Activated CD8-positive, alpha-beta memory T cell treated with anti-CD3 and anti-CD28 coated beads, Interleukin-2, amount 50 U/mL, for 1 hour (primary cell): ENCODE measurements around the gene LKAAEAR1.

ENCODE experiments used
- DNase-seq: peaks from one replicate; pipeline ENCODE4 v3.0.0-alpha.2; 2020; ENCODE audit errors: extremely low read depth

LKAAEAR1 gene

GRCh38 chr20:64065062-64065973, 18.9 kb downstream of the LKAAEAR1 start:
- DNase-seq = no peak

GRCh38 chr20:64064145-64064698, 20.0 kb downstream of the LKAAEAR1 start:
- no peak for DNase-seq

DNA sequence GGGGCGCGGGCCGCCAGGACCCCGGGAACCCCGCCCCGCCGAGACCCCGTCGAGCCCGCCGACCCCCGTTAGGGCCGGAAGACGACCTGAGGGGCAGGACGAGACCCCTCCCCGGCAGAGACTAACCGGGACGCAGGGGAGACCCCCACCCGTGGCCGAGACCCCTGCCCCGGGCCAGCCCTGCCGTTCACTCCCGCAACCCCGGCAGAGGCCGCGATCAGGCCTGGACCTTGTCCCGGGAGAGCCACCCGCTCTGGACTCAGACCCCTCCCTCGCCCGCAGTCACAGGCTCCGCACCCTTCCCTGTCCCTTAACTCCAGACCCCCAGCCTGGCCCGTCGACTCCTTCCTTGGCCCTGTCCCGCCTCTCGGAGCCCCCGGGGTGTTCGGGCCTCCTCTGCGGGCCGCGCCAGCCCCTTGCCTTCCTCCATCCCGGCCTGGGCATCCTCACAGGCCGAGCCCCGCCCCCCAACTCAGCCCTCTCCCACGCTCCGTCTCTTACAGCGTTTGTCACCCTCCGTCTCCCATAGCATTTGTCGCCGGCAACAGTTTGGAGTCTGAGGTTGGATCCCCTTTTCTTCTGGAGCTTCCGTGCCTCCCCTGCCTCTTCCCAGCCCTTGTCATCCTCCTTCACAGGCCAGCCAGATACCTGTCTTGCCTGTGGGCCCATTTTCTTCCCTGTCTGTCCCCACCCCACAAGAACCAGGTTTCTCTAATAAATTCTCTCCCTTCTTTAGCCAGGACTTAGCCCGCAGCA, 20.6 kb downstream of the LKAAEAR1 start:
- DNase-seq = no peak

GRCh38 chr20:64062596-64063388, 21.4 kb downstream of the LKAAEAR1 start, which contains the start of gene TCEA2:
Gene TCEA2 (plus strand): TSS chr20:64063198. CDS start chr20:64063313, 115 bp downstream.
- DNase-seq = peak; percentile 76

DNA sequence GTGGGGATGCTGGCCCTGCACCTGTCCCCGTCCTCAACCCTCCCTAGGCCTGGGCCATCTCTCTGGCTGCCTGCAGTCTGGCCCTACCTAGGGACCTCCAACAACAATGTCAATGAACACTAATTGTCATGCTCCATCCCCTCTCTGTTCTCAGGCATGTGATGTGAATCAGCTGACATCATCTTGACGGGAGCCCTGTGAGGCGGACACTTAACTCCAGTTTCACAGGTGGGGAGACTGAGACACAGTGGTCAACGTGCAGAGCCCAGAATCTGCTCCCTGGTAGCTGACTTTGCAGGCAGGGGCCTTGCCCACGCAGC, 22.0 kb downstream of the LKAAEAR1 start:
- no peak for DNase-seq

- no peak for DNase-seq
Measured at GRCh38 chr20:64058536-64058935, 25.7 kb downstream of the LKAAEAR1 start.

DNA sequence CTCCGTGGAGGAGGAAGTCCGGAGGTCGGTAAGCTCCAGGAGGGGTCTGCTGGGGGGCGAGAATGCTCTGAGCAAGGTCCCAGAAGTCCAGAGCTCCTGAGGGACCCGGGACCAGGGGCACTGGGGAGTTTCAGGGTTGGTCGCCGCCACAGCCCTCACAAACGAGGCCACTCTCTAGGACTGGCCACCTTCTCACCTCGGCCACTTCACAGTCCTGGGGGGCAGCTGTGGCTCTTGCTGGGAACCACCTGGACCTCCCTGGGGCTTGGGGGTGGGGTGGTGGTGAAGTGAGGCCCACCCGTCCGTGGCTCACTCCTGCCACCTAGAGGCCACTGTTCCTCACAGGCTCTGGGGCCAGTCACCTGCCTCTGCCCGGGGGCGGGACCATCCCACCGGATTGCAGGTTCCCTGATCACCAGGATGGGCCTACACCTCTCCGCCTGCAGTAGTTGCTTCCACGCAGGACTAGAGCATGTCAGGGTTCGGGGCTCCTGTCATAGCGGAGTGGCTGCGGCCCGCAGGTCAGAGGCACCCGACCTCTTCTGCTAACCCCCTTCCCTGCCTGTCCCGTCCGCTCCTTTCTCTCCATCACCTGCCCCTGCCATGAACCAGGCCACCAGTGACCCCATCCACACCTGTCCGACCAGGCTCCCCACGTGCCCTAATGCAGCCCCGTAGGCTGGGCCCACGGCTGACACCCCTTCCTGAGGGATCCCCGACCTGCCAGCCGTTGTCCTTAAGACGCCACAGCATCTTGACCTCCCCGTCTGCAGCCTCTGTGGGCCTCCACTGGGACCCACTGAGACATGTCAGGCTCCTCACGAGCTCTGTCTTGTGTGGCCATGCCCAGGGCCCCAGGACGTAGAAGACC, 26.3 kb downstream of the LKAAEAR1 start:
- no peak for DNase-seq

DNA sequence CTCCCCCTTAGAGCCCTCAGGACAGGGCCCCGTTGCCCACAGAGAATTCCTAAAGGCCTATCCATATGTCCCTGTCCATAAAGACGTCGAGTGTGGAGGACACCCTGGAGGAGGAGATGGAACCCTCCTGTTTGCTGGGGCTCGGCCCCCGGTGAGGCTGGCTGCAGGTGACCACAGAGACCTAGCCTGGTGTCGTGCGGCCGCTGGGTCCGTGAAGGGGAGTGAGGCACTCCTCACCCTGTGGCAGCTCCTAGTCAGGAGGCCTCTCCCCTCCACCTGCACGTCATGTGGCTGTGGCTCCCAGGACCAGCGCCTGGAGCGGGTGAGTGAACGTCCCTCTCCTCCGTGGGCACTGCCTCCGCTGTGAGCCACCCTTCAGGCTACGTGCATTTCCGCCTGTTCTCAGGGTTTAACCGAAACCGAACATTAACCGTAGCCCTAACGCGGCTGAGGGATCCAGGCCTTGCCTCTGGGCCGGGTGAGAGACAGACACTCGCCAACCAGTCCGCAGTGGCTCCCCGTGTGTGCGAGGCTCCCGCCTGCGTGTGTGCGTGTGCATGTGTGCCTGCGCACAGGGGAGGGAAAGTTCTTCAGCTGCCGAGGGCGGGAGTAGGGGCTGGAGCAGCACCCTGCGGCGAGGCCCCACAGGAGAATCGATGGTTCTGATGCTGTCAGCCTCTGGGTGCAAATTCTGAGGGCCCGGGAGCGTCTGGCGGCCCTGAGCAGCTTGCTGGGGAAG, 27.1 kb downstream of the LKAAEAR1 start:
- DNase-seq = no peak

DNA sequence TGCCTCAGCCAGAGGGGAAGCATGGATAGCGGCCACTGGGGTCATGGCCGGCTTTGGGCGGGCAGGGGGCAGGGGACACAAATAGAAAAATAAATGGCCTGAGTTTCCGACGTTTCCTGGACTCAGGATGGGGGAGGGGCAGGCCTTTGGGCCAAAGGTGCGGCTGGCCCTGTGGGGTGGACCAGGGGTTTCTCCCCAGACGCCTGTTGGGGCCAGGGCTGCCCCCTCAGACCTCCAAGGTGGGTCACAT, 27.6 kb downstream of the LKAAEAR1 start:
- DNase-seq = no peak

- no peak for DNase-seq
Measured at GRCh38 chr20:64055893-64056638, 28.1 kb downstream of the LKAAEAR1 start.

- DNase-seq = no peak
Measured at GRCh38 chr20:64055396-64055892, 28.8 kb downstream of the LKAAEAR1 start.

- DNase-seq = no peak
Measured at GRCh38 chr20:64053841-64054661, 30.1 kb downstream of the LKAAEAR1 start.

- no peak for DNase-seq
Measured at GRCh38 chr20:64052987-64053840, 31.0 kb downstream of the LKAAEAR1 start.

DNA sequence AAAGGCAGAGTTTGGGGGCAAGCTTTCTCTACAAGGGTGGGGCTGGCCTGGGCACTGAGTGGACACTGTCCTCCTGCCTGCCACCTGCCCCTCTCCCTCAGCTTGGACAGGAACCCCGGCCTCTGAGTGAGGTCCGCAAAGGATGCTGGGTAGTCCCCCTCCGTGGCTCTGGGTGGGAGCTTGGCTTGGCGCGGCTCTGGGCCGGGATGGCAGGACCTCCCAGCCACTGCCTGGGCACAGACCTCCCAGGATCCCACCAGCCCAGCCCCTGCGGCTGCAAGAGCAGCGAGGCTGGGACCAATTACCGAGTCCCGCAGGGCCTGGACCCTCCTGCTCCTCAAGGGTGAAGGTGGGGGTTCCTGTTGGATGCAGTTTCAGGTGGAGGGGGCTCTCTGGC, 31.9 kb downstream of the LKAAEAR1 start:
- DNase-seq = no peak

- no peak for DNase-seq
Measured at GRCh38 chr20:64051561-64052325, 32.5 kb downstream of the LKAAEAR1 start.

GRCh38 chr20:64051033-64051452, 33.2 kb downstream of the LKAAEAR1 start:
- no peak for DNase-seq
